ENCODE results near the gene P2RY14.
A peak's percentile ranks its signal among the peaks of the same experiment; 100 is the strongest.
"Not testable (repeated sequence)": the region's sequence is repeated elsewhere in the genome, so short reads cannot be mapped to it uniquely, and the experiment has no call there.

Gene P2RY14

GRCh38 chr3:151259664-151260063 lies 18.7 kb downstream of the P2RY14 start:
- no peak for DNase-seq (ENCODE audit: low read depth in 2 of 2)

GRCh38 chr3:151256749-151257148 lies 21.6 kb downstream of the P2RY14 start:
- DNase-seq (ENCODE audit: low read depth in 2 of 2), result no peak

GRCh38 chr3:151248772-151249337 lies 29.5 kb downstream of the P2RY14 start:
- DNase-seq (ENCODE audit: low read depth in 2 of 2), result no peak

DNA sequence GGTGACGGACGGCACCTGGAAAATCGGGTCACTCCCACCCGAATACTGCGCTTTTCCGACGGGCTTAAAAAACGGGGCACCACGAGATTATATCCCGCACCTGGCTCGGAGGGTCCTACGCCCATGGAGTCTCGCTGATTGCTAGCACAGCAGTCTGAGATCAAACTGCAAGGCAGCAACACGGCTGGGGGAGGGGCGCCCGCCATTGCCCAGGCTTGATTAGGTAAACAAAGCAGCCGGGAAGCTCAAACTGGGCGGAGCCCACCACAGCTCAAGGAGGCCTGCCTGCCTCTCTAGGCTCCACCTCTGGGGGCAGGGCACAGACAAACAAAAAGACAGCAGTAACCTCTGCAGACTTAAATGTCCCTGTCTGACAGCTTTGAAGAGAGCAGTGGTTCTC lies 36.3 kb downstream of the P2RY14 start:
- not testable (repeated sequence) for DNase-seq (ENCODE audit: low read depth in 2 of 2)

DNA sequence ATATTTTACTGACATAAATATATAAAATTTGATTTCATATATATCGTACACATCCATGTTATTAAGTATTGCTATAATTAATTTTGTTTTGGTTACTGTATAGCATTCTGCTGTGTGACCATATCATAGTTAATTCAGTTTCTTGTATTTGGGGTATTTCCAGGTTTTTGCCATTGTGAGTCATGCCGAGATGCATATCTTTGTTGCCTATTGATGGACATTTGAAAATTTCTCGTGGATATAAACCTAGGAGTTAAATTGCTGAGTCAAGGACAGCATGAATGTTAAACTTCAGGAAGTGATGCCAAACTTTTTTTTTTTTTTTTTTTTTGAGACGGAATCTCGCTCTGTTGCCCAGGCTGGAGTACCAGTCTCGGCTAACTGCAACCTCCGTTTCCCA lies 41.6 kb downstream of the P2RY14 start:
- no peak for DNase-seq (ENCODE audit: low read depth in 2 of 2)

DNA sequence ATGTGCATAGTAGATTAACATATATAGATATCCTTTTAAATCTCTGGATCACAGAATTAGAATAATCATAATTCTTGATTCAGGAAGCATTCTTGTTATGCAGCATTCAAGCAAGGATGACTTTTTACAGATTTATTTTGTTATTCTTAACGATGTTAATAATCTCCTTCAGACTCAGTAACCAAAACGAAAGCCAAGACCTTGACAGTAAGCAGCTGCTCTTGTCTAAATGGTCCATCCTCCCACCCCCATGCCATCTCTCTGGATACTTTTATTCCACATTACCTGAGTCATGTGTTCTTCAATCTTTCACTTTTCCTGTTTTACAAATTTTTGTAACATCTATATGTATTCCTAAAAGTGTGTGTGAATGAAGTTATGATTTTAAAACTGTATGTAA lies 42.0 kb downstream of the P2RY14 start:
- no peak for DNase-seq (ENCODE audit: low read depth in 2 of 2)

- DNase-seq (ENCODE audit: low read depth in 2 of 2), result no peak
Observed at GRCh38 chr3:151234825-151235224, 43.5 kb downstream of the P2RY14 start.

- DNase-seq (ENCODE audit: low read depth in 2 of 2), result no peak
Observed at GRCh38 chr3:151232991-151233390, 45.4 kb downstream of the P2RY14 start.

DNA sequence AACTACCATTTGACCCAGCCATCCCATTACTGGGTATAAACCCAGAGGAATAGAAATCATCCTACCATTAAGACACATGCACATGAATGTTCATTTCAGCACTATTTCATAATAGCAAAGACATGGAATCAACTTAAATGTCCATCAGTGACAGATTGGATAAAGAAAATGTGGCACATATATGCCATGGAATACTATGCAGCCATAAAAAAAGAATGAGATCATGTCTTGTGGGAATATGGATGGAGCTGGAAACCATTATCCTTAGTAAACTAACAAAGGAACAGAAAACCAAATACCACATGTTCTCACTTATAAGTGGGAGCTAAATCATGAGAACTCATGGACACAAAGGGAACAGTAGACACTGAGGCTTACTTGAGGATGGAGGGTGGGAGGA lies 45.9 kb downstream of the P2RY14 start:
- not testable (repeated sequence) for DNase-seq (ENCODE audit: low read depth in 2 of 2)

DNA sequence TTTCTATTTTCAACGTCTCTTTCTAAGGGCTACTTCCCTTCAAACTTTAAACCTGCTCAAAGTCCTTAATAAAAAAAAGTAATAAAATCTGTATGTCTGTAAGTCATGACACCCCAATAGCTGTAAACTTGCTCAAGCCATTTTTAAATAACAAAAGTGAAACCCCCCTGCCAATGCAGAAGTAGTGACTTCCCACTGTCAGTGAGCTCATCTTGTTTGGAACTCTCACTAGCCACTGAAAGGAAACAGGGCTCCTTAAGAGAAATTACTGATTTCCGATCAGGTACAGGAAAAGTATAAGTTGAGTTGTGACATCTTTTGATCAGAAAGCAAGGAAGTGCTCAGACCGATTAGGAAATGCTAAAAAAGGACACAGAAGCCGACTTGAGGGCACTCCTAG lies 47.7 kb downstream of the P2RY14 start:
- no peak for DNase-seq (ENCODE audit: low read depth in 2 of 2)

DNA sequence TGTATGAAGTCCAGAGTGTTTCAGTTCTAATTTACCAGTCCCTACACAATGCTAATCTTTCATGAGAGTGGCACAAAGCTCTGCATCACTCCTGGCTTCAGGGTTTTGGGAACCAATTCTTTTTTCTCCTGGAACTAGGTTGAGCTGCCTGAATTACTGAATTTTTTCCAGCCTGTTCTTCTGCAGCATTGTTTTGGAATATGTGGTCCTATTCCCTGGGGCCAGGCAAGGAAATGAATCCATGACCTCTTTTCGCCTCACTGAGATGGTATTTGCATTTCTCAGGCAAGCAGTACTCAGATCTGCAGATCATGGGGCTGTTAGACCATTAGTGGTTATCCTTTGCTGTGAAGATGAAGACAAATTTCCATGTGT lies 49.7 kb downstream of the P2RY14 start:
- no peak for DNase-seq (ENCODE audit: low read depth in 2 of 2)

GRCh38 chr3:151227807-151228665 lies 50.3 kb downstream of the P2RY14 start:
- DNase-seq (ENCODE audit: low read depth in 2 of 2), result peak; percentile 43 to 59

DNA sequence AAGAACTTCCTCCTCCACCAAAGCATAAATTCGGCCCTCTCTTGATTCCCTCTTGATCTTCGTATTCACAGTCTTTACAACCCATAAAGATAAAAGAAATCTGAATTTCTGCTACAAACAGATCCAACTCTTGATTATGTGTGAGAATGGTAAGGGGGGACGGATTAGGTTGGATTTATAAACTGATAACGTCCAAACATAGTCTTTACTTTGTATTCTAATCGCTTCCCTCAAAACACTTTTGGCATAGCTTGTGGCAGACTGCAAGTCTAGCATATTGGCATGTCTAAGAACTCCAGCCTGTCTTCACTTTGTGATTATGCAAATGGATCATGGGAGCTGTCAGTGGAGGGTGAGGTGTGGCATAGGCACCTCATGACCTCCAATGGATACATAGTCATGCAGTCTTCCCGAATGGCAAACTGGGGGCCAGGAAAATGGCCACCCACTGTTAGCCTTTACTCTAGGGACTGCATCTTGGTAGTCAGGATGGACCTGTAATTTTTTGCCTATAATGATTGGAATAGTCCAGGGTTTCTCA lies 51.0 kb downstream of the P2RY14 start:
- no peak for DNase-seq (ENCODE audit: low read depth in 2 of 2)

- no peak for DNase-seq (ENCODE audit: low read depth in 2 of 2)
Observed at GRCh38 chr3:151226825-151227224, 51.5 kb downstream of the P2RY14 start.

- no peak for DNase-seq (ENCODE audit: low read depth in 2 of 2)
Observed at GRCh38 chr3:151226088-151226563, 52.2 kb downstream of the P2RY14 start.

GRCh38 chr3:151225040-151225975 lies 53.0 kb downstream of the P2RY14 start:
- no peak for DNase-seq (ENCODE audit: low read depth in 2 of 2)

DNA sequence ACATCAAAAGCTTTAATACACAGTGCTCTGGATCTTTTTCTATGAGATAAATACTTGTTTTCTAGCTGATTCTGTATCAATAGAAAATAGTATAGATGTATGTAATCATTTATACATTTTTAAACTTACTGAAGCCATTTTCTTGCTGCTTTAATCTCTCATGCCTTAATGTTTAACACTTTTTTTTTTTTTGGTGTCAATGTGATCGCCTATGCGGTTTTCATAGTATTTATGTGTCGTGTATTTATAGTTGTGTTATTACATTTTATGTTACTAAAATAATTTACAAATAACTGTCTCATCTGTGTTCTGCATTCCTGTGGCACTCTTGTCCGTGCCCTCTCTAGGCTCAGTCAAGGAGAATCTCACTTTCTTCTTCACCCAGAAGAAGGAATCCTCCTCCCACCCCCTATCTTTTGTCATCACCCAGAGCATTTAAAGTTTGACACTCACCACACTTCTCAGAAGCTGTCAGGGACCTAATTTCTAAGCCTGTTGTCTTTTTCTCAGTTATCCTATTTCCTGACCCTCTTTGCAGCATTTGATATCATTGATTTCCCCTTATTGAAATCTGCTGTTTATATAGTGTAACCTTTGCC lies 54.0 kb downstream of the P2RY14 start:
- no peak for DNase-seq (ENCODE audit: low read depth in 2 of 2)

- no peak for DNase-seq (ENCODE audit: low read depth in 2 of 2)
Observed at GRCh38 chr3:151219056-151219455, 59.3 kb downstream of the P2RY14 start.

DNA sequence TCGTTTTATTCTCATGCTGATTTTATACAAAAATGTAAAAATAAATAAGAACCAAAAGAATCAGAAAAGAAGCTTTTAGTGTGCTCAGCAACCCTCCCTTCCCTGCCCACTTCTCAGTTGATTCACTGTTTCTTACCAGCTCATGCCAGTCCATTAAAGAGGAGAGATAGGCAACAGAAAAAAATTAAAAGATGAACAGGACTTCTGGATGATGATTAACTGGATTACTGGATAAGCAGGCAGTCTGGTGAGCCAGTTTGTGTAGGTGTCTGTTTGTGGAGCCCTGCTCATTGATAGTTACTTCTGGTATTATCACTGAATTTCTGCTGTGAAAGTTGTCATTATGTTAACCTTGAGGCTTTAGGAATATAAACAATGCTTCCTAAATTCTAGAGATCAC lies 60.2 kb downstream of the P2RY14 start:
- no peak for DNase-seq (ENCODE audit: low read depth in 2 of 2)

DNA sequence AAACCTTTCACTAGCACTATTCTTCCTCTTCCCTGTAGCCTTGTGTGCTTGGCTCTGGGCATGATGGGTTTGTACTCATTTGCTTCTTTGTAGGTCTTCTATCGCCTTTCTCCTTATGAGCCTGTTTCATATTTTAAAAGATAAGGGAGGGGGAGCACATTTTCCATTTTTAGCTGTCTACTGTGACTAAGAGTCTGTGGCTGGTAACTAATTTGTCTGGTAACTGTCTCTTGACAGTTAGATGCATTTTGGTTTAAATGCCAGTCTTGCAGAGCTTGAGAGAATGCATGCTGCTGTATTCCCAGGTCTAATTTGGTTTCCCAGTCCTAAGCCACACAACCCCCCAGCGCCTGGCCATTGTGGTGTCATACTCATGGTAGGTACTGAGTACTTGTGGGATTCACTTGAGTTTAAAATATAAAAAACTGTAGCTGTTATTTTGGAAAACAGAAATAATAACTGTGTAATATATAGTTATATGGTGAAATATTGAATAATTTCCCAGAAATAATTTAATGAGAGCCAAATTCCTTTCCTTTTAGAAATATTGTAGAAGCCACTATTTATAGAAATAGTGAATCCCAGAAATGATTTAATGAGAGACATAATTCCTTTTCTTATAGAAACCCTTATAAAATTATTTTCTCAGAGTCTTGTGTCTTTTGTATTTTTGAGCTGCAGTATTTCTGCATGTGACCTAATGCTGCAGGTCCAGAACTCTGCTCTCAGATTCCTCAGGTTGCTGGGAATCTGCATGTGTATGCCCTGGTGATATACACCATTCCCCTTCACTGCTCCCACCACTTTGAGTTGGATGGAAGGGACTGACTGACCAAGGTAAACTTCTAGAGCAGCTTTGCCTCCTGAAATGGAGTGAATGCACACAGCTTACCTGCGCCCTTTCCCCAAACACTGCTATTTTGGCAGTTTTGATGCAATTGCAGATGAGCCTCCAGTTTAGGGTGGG lies 61.4 kb downstream of the P2RY14 start:
- DNase-seq (ENCODE audit: low read depth in 2 of 2), result no peak
